GM12891 (cell line): ENCODE results near the gene ATOH8.

Source experiments
- POLR2A ChIP-seq: IDR thresholded peaks from 2 replicates; pipeline ENCODE4 v1.6.1; 2011; ENCODE audit warnings: low read depth, low read length, control low read depth
- POLR2AphosphoS5 ChIP-seq: IDR thresholded peaks from 2 replicates; pipeline ENCODE4 v1.6.1; 2011; ENCODE audit warnings: low read depth, low read length, control low read depth
- POU2F2 ChIP-seq: IDR thresholded peaks from 2 replicates; pipeline ENCODE4 v1.6.1; 2011; ENCODE audit warnings: low read depth, mild to moderate bottlenecking, control low read depth, low read length, moderate library complexity
- TAF1 ChIP-seq: IDR thresholded peaks from 2 replicates; pipeline ENCODE4 v1.6.1; 2011; ENCODE audit warnings: low read depth, low read length, control low read depth

- TF ChIP-seq POU2F2 (no peak), POLR2A (no peak), POLR2AphosphoS5 (no peak), TAF1 (no peak)
Observed at GRCh38 chr2:85758361-85759256, 4.8 kb downstream of the ATOH8 start.
